ENCODE results near the gene BRAF. TPM values are rescaled to one million over a fixed set of nuclear protein-coding genes. Genes with fewer than 3 reads are reported as not detected.

Gene BRAF
- polyA plus RNA-seq, 6 donors from 2014 or later = 14.8 to 27.9 (median 21.1) TPM

GRCh38 chr7:140911746-140912145 lies 13.0 kb downstream of the BRAF start:
- ATAC-seq (ENCODE audit: low read depth in 2 of 2) = no peak
- no peak overlapping the region for H3K4me3 Mint-ChIP-seq
- no peak for DNase-seq
- H3K9me3 Mint-ChIP-seq = no peaks in the 10 kb centered on the region
- H3K27me3 Mint-ChIP-seq = no peaks in the 10 kb centered on the region
- peaks cover 52 to 75% (median 71%) of the 10 kb centered on the region in 3 donors for H3K4me1 Mint-ChIP-seq
- H3K36me3 Mint-ChIP-seq = peaks cover 0 to 4% of the 10 kb centered on the region in 2 donors
- H3K27ac Mint-ChIP-seq = peak overlapping the region in 1 of 6 donors; percentile 12

DNA sequence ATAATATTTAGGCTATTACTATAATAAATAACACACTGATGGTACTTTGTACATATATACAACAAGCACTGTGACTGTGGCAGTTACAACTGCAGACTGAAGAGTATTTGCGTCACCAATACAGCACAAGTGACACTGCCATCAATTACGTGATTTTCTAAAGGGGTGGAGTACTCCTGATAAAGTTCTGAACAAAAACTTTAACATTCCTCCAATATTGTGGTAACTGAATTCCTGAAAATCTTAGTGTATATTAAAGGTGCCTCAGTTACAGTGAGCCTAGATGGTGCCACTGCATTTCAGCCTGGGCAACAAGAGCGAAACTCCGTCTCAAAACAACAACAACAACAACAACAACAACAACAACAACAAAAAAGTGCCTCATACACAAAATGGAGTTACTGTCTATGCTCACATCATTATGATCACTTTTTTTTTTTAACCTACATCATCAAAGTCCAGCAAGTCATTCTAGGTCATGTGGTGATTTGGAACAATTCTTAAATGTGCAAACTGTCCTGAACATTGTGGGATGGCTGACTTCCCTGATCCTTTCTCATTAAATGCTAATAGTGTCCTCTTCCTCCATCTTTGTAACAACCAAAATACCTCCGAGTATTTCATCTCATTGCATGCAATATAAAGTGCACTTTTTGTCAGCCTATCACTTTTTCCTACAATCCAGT lies 15.1 kb downstream of the BRAF start:
- ATAC-seq (ENCODE audit: low read depth in 2 of 2) = no peak
- H3K36me3 Mint-ChIP-seq = peaks cover 0 to 8% of the 10 kb centered on the region in 2 donors
- no peak for DNase-seq
- H3K27ac Mint-ChIP-seq = peak overlapping the region in 1 of 6 donors; percentile 49
- H3K4me3 Mint-ChIP-seq = no peak overlapping the region
- H3K4me1 Mint-ChIP-seq = peaks cover 46 to 70% (median 60%) of the 10 kb centered on the region in 3 donors
- no peaks in the 10 kb centered on the region for H3K9me3 Mint-ChIP-seq
- no peaks in the 10 kb centered on the region for H3K27me3 Mint-ChIP-seq

GRCh38 chr7:140908361-140908760 lies 16.4 kb downstream of the BRAF start:
- no peak for DNase-seq
- H3K9me3 Mint-ChIP-seq = peaks cover 0 to 5% (median 0%) of the 10 kb centered on the region in 7 donors
- H3K4me3 Mint-ChIP-seq = peak overlapping the region in 1 of 8 donors; percentile 9
- ATAC-seq (ENCODE audit: low read depth in 2 of 2) = no peak
- H3K36me3 Mint-ChIP-seq = peaks cover 6 to 18% of the 10 kb centered on the region in 2 donors
- peaks cover 50 to 72% (median 60%) of the 10 kb centered on the region in 3 donors for H3K4me1 Mint-ChIP-seq
- H3K27me3 Mint-ChIP-seq = no peaks in the 10 kb centered on the region
- H3K27ac Mint-ChIP-seq = peak overlapping the region in 3 of 6 donors; percentile 6 to 59 (median 52)

DNA sequence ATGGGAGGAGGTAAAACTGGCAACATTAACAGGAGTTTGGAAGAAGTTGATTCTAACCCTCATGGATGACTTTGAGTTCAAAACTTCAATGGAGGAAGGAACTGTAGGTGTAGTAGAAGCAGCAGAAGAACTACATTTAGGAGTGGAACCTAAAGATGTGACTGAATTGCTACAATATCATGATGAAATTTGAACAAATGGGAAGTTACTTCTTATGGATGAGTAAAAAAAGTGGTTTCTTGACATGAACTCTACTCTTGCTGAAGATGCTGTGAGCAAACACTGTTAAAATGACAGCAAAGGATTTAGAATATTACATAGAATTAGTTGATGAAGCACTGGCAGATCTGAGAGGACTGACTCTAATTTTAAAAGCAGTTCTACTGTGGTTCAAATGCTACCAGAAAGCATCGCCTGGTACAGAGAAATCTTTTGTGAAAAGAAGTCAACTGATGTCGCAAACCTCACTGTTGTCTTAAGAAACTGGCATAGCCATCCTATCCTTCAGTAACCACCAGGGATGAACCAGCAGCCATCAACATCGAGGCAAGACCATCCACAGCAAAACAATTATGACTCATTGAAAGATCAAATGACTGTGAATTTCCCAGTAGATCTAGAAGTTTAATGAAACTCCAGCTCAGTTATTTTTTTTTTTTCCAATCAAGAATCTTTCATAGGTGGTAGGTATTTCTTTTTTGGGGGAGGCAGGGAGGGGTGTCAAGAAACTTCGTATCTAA lies 20.8 kb downstream of the BRAF start:
- ATAC-seq (ENCODE audit: low read depth in 2 of 2) (no peak), DNase-seq (no peak)
- Mint-ChIP-seq H3K9me3 (peaks cover 0 to 6% (median 3%) of the 10 kb centered on the region in 7 donors), H3K27me3 (no peaks in the 10 kb centered on the region), H3K4me1 (peaks cover 45 to 75% (median 60%) of the 10 kb centered on the region in 3 donors), H3K36me3 (peaks cover 8 to 21% of the 10 kb centered on the region in 2 donors), H3K27ac (peak overlapping the region in 2 of 6 donors; percentile 15 to 23), H3K4me3 (no peak overlapping the region)

GRCh38 chr7:140902303-140902953 lies 22.3 kb downstream of the BRAF start:
- Mint-ChIP-seq H3K36me3 (peaks cover 8 to 21% of the 10 kb centered on the region in 2 donors), H3K4me3 (peak overlapping the region in 6 of 8 donors; percentile 0 to 71 (median 50))

GRCh38 chr7:140901941-140902302 lies 22.8 kb downstream of the BRAF start:
- Mint-ChIP-seq H3K27me3 (no peaks in the 10 kb centered on the region), H3K27ac (peak overlapping the region in 5 of 6 donors; percentile 10 to 89 (median 68)), H3K9me3 (peaks cover 0 to 6% (median 3%) of the 10 kb centered on the region in 7 donors), H3K4me3 (peak overlapping the region in 2 of 8 donors; percentile 40 to 71), H3K36me3 (peaks cover 8 to 18% of the 10 kb centered on the region in 2 donors), H3K4me1 (peaks cover 39 to 67% (median 50%) of the 10 kb centered on the region in 3 donors)
- ATAC-seq (ENCODE audit: low read depth in 2 of 2) (peak in 1 of 2 donors; percentile 49), DNase-seq (no peak)

More at GRCh38 chr7:140902303-140902953, 22.3 kb downstream of the BRAF start:
- Mint-ChIP-seq H3K4me1 (peaks cover 41 to 68% (median 54%) of the 10 kb centered on the region in 3 donors), H3K9me3 (peaks cover 0 to 6% (median 3%) of the 10 kb centered on the region in 7 donors), H3K27me3 (no peaks in the 10 kb centered on the region), H3K27ac (peak overlapping the region in 5 of 6 donors; percentile 63 to 89 (median 84))
- DNase-seq (no peak), ATAC-seq (ENCODE audit: low read depth in 2 of 2) (peak in 1 of 2 donors; percentile 31)

- H3K4me3 Mint-ChIP-seq = no peak overlapping the region
- ATAC-seq (ENCODE audit: low read depth in 2 of 2) (peak in 1 of 2 donors; percentile 27), DNase-seq (no peak)
- H3K27me3 Mint-ChIP-seq = no peaks in the 10 kb centered on the region
- peak overlapping the region in 1 of 6 donors; percentile 68 for H3K27ac Mint-ChIP-seq
- H3K36me3 Mint-ChIP-seq = peaks cover 8 to 13% of the 10 kb centered on the region in 2 donors
- H3K4me1 Mint-ChIP-seq = peaks cover 42 to 78% (median 66%) of the 10 kb centered on the region in 3 donors
- peaks cover 0 to 6% (median 3%) of the 10 kb centered on the region in 7 donors for H3K9me3 Mint-ChIP-seq
These were observed 24.8 kb downstream of the BRAF start for GRCh38 chr7:140899883-140900282.

- H3K4me1 Mint-ChIP-seq = peaks cover 45 to 78% (median 73%) of the 10 kb centered on the region in 3 donors
- no peak for ATAC-seq (ENCODE audit: low read depth in 2 of 2)
These were observed 25.8 kb downstream of the BRAF start for GRCh38 chr7:140898786-140899536.

DNA sequence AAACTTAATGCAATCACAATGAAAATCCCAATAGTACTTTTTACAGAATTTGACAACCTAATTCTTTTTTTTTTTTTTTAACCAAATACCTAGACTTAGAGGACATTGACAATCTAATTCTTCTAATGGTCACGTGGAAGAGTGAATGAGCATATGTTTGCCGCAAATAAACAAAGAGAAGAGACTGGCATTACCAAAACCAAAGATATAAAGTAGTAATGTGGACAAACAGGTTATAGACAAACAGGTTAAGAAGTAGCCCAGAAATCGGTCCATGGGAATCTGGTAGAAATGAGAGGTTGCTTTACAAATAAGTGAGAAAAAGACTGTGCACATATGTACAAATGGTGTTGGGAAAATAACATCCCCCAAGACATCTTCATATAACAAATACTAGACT lies 27.7 kb downstream of the BRAF start:
- Mint-ChIP-seq H3K4me3 (no peak overlapping the region), H3K27ac (peak overlapping the region in 3 of 6 donors; percentile 22 to 23 (median 22)), H3K27me3 (no peaks in the 10 kb centered on the region), H3K9me3 (no peaks in the 10 kb centered on the region), H3K36me3 (no peaks in the 10 kb centered on the region), H3K4me1 (peaks cover 40 to 77% (median 74%) of the 10 kb centered on the region in 3 donors)
- ATAC-seq (ENCODE audit: low read depth in 2 of 2) (no peak), DNase-seq (no peak)

More at GRCh38 chr7:140898786-140899536, 25.8 kb downstream of the BRAF start:
- Mint-ChIP-seq H3K27ac (peak overlapping the region in 3 of 6 donors; percentile 28 to 39 (median 29)), H3K27me3 (no peaks in the 10 kb centered on the region), H3K36me3 (peaks cover 8 to 9% of the 10 kb centered on the region in 2 donors), H3K4me3 (no peak overlapping the region), H3K9me3 (peaks cover 0 to 5% (median 3%) of the 10 kb centered on the region in 7 donors)
- DNase-seq = no peak

GRCh38 chr7:140889645-140890044 lies 35.1 kb downstream of the BRAF start:
- Mint-ChIP-seq H3K4me3 (no peak overlapping the region), H3K27ac (no peak overlapping the region), H3K9me3 (no peaks in the 10 kb centered on the region), H3K36me3 (no peaks in the 10 kb centered on the region), H3K27me3 (no peaks in the 10 kb centered on the region), H3K4me1 (peaks cover 51 to 85% (median 81%) of the 10 kb centered on the region in 3 donors)
- DNase-seq (no peak), ATAC-seq (ENCODE audit: low read depth in 2 of 2) (no peak)

DNA sequence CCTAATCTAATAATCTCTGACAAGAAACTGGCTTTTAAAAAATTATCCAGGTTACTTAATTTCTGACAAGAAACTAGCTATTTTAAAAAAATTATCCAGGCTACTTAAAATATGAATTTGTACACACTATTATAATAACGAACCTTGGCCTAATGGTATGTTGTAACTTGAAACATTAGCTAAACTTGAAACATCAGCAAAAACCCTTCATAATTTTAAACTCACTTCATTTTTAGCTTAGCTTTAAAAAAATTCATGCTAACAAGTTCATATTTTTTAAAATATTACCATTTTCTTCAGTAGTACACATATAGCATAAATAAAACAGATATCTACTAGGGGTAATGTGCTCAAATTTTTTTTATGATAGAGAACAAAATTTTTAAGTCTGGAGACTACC lies 35.6 kb downstream of the BRAF start:
- DNase-seq (no peak), ATAC-seq (ENCODE audit: low read depth in 2 of 2) (no peak)
- Mint-ChIP-seq H3K4me1 (peaks cover 48 to 80% (median 76%) of the 10 kb centered on the region in 3 donors), H3K27me3 (no peaks in the 10 kb centered on the region), H3K9me3 (no peaks in the 10 kb centered on the region), H3K36me3 (no peaks in the 10 kb centered on the region), H3K27ac (peak overlapping the region in 1 of 6 donors; percentile 11), H3K4me3 (no peak overlapping the region)

DNA sequence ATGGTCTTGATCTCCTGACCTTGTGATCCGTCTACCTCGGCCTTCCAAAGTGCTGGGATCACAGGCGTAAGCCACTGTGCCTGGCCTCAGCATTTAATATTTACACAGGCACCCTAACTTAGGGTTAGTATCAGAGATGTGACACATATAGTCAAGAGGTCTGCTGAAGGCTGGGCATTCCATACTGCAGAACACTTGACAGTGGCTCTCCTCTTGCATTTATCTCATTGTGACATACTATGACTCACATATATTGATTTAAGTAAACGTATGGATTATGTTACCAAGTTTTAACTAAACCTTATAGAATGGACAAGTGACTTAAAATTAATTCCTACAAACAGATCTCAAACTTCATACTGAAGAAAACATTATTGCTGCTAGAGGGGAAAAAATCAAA lies 36.6 kb downstream of the BRAF start:
- no peaks in the 10 kb centered on the region for H3K36me3 Mint-ChIP-seq
- DNase-seq = no peak
- peaks cover 48 to 78% (median 75%) of the 10 kb centered on the region in 3 donors for H3K4me1 Mint-ChIP-seq
- H3K9me3 Mint-ChIP-seq = no peaks in the 10 kb centered on the region
- H3K27me3 Mint-ChIP-seq = no peaks in the 10 kb centered on the region
- no peak overlapping the region for H3K27ac Mint-ChIP-seq
- H3K4me3 Mint-ChIP-seq = peak overlapping the region in 1 of 8 donors; percentile 32
- ATAC-seq (ENCODE audit: low read depth in 2 of 2) = no peak
